Lung (tissue), 12 donors: ENCODE data around the gene LYPD1. TPM values are rescaled to one million over a fixed set of nuclear protein-coding genes. Genes with fewer than 3 reads are reported as not detected.

Experiments
- ATAC-seq: fragments of 200-7000 bp; cut with Tn5 transposase; one replicate; pipeline ENCODE4 v1.9.1; 2020; ENCODE audit warnings: moderate number of reproducible peaks; ENCODE audit not compliant: insufficient read depth, low FRiP score
- DNase-seq, 3 donors: peaks; one replicate each; pipeline ENCODE4 v3.0.0-alpha.2; 2013 to 2017
- H3K27ac ChIP-seq, 2 donors: one replicate each; pipeline ENCODE4 v1.5.1; 2013; ENCODE audit warnings: mild to moderate bottlenecking in 2 of 2, moderate library complexity in 2 of 2, control low read depth in 1 of 2, inconsistent platforms in 1 of 2, low read depth in 1 of 2, low read length in 1 of 2
- H3K27me3 ChIP-seq, 3 donors: one replicate each; pipeline ENCODE4 v1.5.1; 2013; ENCODE audit warnings: low read length in 2 of 3; ENCODE audit not compliant: control insufficient read depth in 3 of 3, insufficient read depth in 3 of 3
- H3K36me3 ChIP-seq, 4 donors: one replicate each; pipeline ENCODE4 v1.5.1; 2013; ENCODE audit warnings: low read length in 4 of 4, mild to moderate bottlenecking in 1 of 4, moderate library complexity in 1 of 4; ENCODE audit not compliant: control insufficient read depth in 4 of 4, insufficient read depth in 4 of 4
- H3K4me1 ChIP-seq, 5 donors: one replicate each; pipeline ENCODE4 v1.5.1; 2013; ENCODE audit warnings: low read length in 5 of 5, mild to moderate bottlenecking in 2 of 5, moderate library complexity in 1 of 5; ENCODE audit not compliant: control insufficient read depth in 5 of 5, insufficient read depth in 5 of 5
- H3K4me3 ChIP-seq: one replicate; pipeline ENCODE4 v1.5.1; 2013; ENCODE audit warnings: mild to moderate bottlenecking, control low read depth, moderate library complexity
- H3K9ac ChIP-seq, 2 donors: one replicate each; pipeline ENCODE4 v1.5.1; 2013; ENCODE audit warnings: low read length in 2 of 2, control low read depth in 1 of 2; ENCODE audit not compliant: insufficient read depth in 1 of 2
- H3K9me3 ChIP-seq, 4 donors: one replicate each; pipeline ENCODE4 v1.5.1; 2013; ENCODE audit warnings: low read length in 3 of 4, mild to moderate bottlenecking in 1 of 4, moderate library complexity in 1 of 4; ENCODE audit not compliant: control insufficient read depth in 4 of 4, insufficient read depth in 3 of 4
- WGBS, 2 donors: extraction: QIAGEN DNeasy Blood & Tissue Kit; methylation state at CpG; one replicate each; pipeline ENCODE4 v1.1.7; 2013; 5-methylcytosine and 5-hydroxymethylcytosine counted together
- polyA plus RNA-seq, 2 donors: library from polyadenylated mRNA; stranded (reverse); fragments of 200-250 nt; gene quantifications; one replicate each; pipeline ENCODE4 v1.2.1, GENCODE V29; 2013
- total RNA-seq, 2 donors: library from RNA; depleted of rRNA in 1 of 2; stranded (reverse); fragments of >200 nt in 1 of 2; gene quantifications; one replicate each; pipeline ENCODE4 v1.2.1, GENCODE V29; 2014 to 2021
- TF ChIP-seq, protein P1 (sequence below): IDR thresholded peaks from 2 replicates; pipeline ENCODE4 v1.5.1; 2012; ENCODE audit warnings: mild to moderate bottlenecking; ENCODE audit errors: control extremely low read depth, extremely low read depth
- donor health status: control.
- donor health status: control.
- donor health status: Bipolar disorder and iron deficiency.
- donor health status: healthy.
- donor health status: DM: yes; HTN: yes; CAD: no.

LYPD1 gene
- total and polyA plus RNA-seq, 4 donors, result 0.28 to 6.6 (median 3.4) TPM

GRCh38 chr2:132677661-132678060, 7.7 kb upstream of the LYPD1 start:
- Histone ChIP-seq H3K9me3 (no peaks in the 10 kb centered on the region), H3K4me3 (no peak overlapping the region), H3K36me3 (no peaks in the 10 kb centered on the region), H3K27ac (no peak overlapping the region), H3K4me1 (no peaks in the 10 kb centered on the region), H3K9ac (no peak overlapping the region), H3K27me3 (peaks cover 0 to 9% (median 2%) of the 10 kb centered on the region in 3 donors)
- DNase-seq (no peak), ATAC-seq (no peak)
- WGBS, 2 donors, result 92 to 94% methylated on average over 5 of the region's 5 CpGs
- TF ChIP-seq, protein P1, sequence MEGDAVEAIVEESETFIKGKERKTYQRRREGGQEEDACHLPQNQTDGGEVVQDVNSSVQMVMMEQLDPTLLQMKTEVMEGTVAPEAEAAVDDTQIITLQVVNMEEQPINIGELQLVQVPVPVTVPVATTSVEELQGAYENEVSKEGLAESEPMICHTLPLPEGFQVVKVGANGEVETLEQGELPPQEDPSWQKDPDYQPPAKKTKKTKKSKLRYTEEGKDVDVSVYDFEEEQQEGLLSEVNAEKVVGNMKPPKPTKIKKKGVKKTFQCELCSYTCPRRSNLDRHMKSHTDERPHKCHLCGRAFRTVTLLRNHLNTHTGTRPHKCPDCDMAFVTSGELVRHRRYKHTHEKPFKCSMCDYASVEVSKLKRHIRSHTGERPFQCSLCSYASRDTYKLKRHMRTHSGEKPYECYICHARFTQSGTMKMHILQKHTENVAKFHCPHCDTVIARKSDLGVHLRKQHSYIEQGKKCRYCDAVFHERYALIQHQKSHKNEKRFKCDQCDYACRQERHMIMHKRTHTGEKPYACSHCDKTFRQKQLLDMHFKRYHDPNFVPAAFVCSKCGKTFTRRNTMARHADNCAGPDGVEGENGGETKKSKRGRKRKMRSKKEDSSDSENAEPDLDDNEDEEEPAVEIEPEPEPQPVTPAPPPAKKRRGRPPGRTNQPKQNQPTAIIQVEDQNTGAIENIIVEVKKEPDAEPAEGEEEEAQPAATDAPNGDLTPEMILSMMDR, result no peak

GRCh38 chr2:132676999-132677398, 7.0 kb upstream of the LYPD1 start:
- H3K4me3 ChIP-seq, result no peak overlapping the region
- WGBS, 2 donors, result 74 to 76% methylated on average over 2 of the region's 2 CpGs
- ATAC-seq, result no peak
- H3K9me3 ChIP-seq, result no peaks in the 10 kb centered on the region
- H3K27me3 ChIP-seq, result peaks cover 0 to 9% (median 7%) of the 10 kb centered on the region in 3 donors
- no peaks in the 10 kb centered on the region for H3K36me3 ChIP-seq
- TF ChIP-seq, protein P1, result no peak
- H3K27ac ChIP-seq, result no peak overlapping the region
- H3K4me1 ChIP-seq, result no peaks in the 10 kb centered on the region
- peak in 1 of 3 donors; percentile 15 for DNase-seq
- H3K9ac ChIP-seq, result no peak overlapping the region

DNA sequence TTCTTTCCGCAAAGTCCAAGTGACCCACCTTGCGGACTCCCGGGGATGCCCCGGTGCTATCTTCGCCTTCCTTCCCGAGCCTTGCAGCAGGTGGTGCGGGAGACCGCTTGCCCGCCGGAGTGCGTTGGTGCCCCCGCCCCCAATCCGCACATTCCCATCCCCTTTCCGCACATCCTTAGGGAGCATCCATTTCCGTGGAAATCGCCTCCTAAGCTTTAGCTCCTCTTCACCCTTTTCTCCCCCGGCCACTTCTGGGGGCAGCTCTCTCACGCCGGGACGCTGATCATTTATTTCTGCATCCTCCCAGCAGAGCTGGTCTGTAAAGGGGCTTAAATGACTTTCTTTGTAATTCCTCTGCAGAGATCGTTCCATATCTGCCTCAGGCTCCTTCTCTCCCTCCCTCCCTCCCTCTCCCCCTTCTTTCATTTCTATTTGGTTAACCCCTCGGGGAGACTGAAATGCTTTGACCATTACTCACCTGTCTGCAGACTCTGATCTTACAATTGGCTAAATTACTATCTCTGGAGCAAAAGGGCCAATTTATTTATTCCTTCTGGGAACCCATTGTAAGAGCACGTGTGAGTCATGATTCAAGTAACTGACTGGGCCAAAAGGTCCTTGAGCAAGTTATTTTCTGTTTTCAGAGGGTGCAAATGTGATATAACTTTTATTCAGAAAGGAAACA, 1.3 kb upstream of the LYPD1 start:
- Histone ChIP-seq H3K36me3 (no peaks in the 10 kb centered on the region), H3K4me3 (no peak overlapping the region), H3K27ac (no peak overlapping the region), H3K4me1 (peaks cover 0 to 36% (median 8%) of the 10 kb centered on the region in 5 donors), H3K9me3 (peaks cover 0 to 2% (median 0%) of the 10 kb centered on the region in 4 donors), H3K9ac (no peak overlapping the region), H3K27me3 (peaks cover 0 to 51% (median 47%) of the 10 kb centered on the region in 3 donors)
- ATAC-seq, result peak; percentile 8
- TF ChIP-seq, protein P1, result no peak
- 39 to 45% methylated on average over 23 of the region's 23 CpGs for WGBS, 2 donors
- peak in 1 of 3 donors; percentile 1 for DNase-seq
